HL-60 (cell line): ENCODE measurements around the gene C10orf143.

Source experiments
- GABPA ChIP-seq: IDR thresholded peaks from 2 replicates; pipeline ENCODE4 v1.6.1; 2012; ENCODE audit warnings: low read depth
- POLR2AphosphoS5 ChIP-seq: IDR thresholded peaks from 2 replicates; pipeline ENCODE4 v1.6.1; 2012; ENCODE audit warnings: low read depth
- SPI1 ChIP-seq: IDR thresholded peaks from 2 replicates; pipeline ENCODE4 v1.6.1; 2012; ENCODE audit warnings: low read depth, mild to moderate bottlenecking, borderline replicate concordance
- TF ChIP-seq, protein P1 (sequence below): IDR thresholded peaks from one replicate; pipeline ENCODE4 v1.5.1; 2011; ENCODE audit warnings: low read length, control low read depth, inconsistent platforms; ENCODE audit not compliant: insufficient read depth
- TF ChIP-seq, protein P2 (sequence below): IDR thresholded peaks from 2 replicates; pipeline ENCODE4 v1.6.1; 2012; ENCODE audit warnings: low read depth; ENCODE audit not compliant: insufficient replicate concordance

DNA sequence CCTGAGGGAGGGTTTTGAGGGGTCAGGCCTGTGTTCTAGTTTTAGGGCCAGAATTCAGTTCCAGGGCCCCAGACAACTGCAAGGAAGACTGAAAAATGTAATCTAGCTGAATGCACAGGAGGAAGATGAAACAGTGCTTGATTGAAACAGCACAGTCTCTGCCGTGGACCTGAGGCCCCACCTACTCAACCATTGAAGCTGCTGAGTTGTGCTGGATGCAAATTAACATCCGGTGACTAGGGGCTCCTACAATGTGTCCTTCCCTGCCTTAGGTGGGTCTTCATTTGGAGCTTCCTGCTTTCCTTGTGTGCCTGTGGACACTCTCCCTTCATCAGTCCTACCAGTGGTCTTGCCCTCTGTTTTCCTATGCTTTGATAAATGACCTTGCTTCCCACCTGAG is 31.2 kb upstream of the C10orf143 start:
- TF ChIP-seq, protein P1, sequence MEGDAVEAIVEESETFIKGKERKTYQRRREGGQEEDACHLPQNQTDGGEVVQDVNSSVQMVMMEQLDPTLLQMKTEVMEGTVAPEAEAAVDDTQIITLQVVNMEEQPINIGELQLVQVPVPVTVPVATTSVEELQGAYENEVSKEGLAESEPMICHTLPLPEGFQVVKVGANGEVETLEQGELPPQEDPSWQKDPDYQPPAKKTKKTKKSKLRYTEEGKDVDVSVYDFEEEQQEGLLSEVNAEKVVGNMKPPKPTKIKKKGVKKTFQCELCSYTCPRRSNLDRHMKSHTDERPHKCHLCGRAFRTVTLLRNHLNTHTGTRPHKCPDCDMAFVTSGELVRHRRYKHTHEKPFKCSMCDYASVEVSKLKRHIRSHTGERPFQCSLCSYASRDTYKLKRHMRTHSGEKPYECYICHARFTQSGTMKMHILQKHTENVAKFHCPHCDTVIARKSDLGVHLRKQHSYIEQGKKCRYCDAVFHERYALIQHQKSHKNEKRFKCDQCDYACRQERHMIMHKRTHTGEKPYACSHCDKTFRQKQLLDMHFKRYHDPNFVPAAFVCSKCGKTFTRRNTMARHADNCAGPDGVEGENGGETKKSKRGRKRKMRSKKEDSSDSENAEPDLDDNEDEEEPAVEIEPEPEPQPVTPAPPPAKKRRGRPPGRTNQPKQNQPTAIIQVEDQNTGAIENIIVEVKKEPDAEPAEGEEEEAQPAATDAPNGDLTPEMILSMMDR = no peak
- TF ChIP-seq, protein P2, sequence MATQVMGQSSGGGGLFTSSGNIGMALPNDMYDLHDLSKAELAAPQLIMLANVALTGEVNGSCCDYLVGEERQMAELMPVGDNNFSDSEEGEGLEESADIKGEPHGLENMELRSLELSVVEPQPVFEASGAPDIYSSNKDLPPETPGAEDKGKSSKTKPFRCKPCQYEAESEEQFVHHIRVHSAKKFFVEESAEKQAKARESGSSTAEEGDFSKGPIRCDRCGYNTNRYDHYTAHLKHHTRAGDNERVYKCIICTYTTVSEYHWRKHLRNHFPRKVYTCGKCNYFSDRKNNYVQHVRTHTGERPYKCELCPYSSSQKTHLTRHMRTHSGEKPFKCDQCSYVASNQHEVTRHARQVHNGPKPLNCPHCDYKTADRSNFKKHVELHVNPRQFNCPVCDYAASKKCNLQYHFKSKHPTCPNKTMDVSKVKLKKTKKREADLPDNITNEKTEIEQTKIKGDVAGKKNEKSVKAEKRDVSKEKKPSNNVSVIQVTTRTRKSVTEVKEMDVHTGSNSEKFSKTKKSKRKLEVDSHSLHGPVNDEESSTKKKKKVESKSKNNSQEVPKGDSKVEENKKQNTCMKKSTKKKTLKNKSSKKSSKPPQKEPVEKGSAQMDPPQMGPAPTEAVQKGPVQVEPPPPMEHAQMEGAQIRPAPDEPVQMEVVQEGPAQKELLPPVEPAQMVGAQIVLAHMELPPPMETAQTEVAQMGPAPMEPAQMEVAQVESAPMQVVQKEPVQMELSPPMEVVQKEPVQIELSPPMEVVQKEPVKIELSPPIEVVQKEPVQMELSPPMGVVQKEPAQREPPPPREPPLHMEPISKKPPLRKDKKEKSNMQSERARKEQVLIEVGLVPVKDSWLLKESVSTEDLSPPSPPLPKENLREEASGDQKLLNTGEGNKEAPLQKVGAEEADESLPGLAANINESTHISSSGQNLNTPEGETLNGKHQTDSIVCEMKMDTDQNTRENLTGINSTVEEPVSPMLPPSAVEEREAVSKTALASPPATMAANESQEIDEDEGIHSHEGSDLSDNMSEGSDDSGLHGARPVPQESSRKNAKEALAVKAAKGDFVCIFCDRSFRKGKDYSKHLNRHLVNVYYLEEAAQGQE = no peak
- no peak for TF ChIP-seq POLR2AphosphoS5
- TF ChIP-seq GABPA = no peak
- no peak for TF ChIP-seq SPI1
